Upper lobe of right lung (tissue), 1 donor: ENCODE results near the gene SLC7A6. TPM values are rescaled to one million over a fixed set of nuclear protein-coding genes. Genes with fewer than 3 reads are reported as not detected.

Experiments used
- ATAC-seq: fragments of 200-7000 bp; cut with Tn5 transposase; one replicate; pipeline ENCODE4 v1.9.1; 2020; ENCODE audit warnings: mild to moderate bottlenecking, moderate library complexity
- DNase-seq: peaks from one replicate; pipeline ENCODE4 v3.0.0-alpha.2; 2020
- H3K27ac ChIP-seq: fragments of 200-600 bp; one replicate; pipeline ENCODE4 v1.8.0; 2022
- H3K27me3 ChIP-seq: fragments of 200-600 bp; one replicate; pipeline ENCODE4 v1.8.0; 2022; ENCODE audit warnings: mild to moderate bottlenecking
- H3K36me3 ChIP-seq: fragments of 200-600 bp; one replicate; pipeline ENCODE4 v1.8.0; 2022
- H3K4me1 ChIP-seq: fragments of 200-600 bp; one replicate; pipeline ENCODE4 v1.8.0; 2022
- H3K4me3 ChIP-seq: fragments of 200-600 bp; one replicate; pipeline ENCODE4 v1.8.0; 2022; ENCODE audit warnings: mild to moderate bottlenecking
- H3K9me3 ChIP-seq: fragments of 200-600 bp; one replicate; pipeline ENCODE4 v1.8.0; 2022
- intact Hi-C: fragments of 100-400 bp; cut with DNase I; formaldehyde crosslinking; loops from one replicate; pipeline ENCODE4 v1.11.0; 2022
- total RNA-seq: library from RNA; stranded (reverse); fragmentation: NEBNext Ultra II Directional; extraction: Animal tissue kit (Norgen Biotek cat#: 25700); gene quantifications from one replicate; pipeline ENCODE4 v1.2.1, GENCODE V29; 2021
- TF ChIP-seq, protein P1 (sequence below): fragments of 200-600 bp; IDR thresholded peaks from one replicate; pipeline ENCODE4 v1.8.0; 2022; ENCODE audit warnings: antibody characterized with exemption
- donor health status: DM: no; HTN: yes; CAD: no; lungs with severe emphysema.

The SLC7A6 gene
- total RNA-seq, 1 donor from 2014 or later, result 61.9 TPM

DNA sequence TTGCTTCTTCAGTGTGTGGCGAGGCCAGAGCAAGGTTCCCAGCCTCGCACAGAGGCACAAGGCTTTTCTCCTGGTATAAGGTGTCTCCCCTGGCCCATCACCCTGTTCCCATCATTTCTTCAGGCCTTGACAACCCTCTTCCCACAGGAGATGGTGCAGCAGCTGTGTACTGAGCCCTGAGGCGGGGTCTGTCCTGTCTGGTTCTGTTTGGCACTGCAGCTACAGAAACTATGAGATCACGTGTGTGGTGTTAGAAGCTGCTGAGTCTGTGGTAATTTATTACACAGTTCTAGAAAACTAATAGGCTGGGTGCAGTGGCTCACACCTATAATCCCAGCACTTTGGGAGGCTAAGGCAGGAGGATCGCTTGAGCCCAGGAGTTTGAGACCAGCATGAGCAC lies 11.9 kb upstream of the SLC7A6 start:
- intact Hi-C loops, result no loop called here
- DNase-seq (no peak), ATAC-seq (no peak)
- H3K4me1 ChIP-seq, result peaks cover 5% of the 10 kb centered on the region
- TF ChIP-seq, protein P1, sequence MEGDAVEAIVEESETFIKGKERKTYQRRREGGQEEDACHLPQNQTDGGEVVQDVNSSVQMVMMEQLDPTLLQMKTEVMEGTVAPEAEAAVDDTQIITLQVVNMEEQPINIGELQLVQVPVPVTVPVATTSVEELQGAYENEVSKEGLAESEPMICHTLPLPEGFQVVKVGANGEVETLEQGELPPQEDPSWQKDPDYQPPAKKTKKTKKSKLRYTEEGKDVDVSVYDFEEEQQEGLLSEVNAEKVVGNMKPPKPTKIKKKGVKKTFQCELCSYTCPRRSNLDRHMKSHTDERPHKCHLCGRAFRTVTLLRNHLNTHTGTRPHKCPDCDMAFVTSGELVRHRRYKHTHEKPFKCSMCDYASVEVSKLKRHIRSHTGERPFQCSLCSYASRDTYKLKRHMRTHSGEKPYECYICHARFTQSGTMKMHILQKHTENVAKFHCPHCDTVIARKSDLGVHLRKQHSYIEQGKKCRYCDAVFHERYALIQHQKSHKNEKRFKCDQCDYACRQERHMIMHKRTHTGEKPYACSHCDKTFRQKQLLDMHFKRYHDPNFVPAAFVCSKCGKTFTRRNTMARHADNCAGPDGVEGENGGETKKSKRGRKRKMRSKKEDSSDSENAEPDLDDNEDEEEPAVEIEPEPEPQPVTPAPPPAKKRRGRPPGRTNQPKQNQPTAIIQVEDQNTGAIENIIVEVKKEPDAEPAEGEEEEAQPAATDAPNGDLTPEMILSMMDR, result no peak
- H3K9me3 ChIP-seq, result no peaks in the 10 kb centered on the region
- H3K27me3 ChIP-seq, result no peaks in the 10 kb centered on the region
- H3K27ac ChIP-seq, result no peak overlapping the region
- H3K36me3 ChIP-seq, result peaks cover 60% of the 10 kb centered on the region
- H3K4me3 ChIP-seq, result no peak overlapping the region

DNA sequence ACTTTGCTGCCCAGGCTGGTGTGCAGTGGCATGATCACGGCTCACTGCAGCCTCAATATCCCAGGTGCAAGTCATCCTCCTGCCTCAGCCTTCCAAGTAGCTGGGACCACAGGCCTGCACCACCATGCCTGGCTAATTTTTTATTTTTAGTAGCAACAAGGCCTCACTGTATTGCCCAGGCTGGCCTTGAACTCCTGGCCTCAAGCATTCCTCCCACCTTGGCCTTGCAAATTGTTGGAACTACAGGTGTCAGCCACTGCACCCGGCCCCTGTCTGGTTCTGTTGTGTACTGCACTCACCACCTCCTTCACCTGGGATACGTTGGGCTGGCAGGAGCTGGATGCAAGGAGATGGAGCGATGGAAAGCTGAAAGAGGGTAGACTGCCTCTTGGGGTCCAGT lies 10.6 kb upstream of the SLC7A6 start:
- intact Hi-C loops, result no loop called here
- H3K36me3 ChIP-seq, result peaks cover 60% of the 10 kb centered on the region

DNA sequence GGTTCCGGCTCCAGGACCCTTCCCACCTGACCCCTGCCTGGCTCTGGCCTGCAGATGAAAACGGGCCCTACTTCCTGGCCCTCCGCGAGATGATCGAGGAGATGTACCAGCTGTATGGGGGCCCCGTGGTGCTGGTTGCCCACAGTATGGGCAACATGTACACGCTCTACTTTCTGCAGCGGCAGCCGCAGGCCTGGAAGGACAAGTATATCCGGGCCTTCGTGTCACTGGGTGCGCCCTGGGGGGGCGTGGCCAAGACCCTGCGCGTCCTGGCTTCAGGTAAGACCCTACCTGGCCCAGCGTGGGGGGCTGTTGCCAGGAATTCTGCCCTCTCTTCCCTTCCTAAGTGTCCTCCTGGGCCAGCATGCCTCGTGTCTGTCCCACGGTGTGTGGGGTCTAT lies 8.6 kb upstream of the SLC7A6 start:
- H3K27ac ChIP-seq, result no peak overlapping the region
- ATAC-seq, result no peak

More for the DNA sequence above, 10.6 kb upstream of the SLC7A6 start:
- ATAC-seq, result no peak
- no peak for DNase-seq
- TF ChIP-seq, protein P1, result no peak
- Histone ChIP-seq H3K9me3 (no peaks in the 10 kb centered on the region), H3K27ac (no peak overlapping the region), H3K4me3 (no peak overlapping the region), H3K4me1 (no peaks in the 10 kb centered on the region), H3K27me3 (no peaks in the 10 kb centered on the region)

DNA sequence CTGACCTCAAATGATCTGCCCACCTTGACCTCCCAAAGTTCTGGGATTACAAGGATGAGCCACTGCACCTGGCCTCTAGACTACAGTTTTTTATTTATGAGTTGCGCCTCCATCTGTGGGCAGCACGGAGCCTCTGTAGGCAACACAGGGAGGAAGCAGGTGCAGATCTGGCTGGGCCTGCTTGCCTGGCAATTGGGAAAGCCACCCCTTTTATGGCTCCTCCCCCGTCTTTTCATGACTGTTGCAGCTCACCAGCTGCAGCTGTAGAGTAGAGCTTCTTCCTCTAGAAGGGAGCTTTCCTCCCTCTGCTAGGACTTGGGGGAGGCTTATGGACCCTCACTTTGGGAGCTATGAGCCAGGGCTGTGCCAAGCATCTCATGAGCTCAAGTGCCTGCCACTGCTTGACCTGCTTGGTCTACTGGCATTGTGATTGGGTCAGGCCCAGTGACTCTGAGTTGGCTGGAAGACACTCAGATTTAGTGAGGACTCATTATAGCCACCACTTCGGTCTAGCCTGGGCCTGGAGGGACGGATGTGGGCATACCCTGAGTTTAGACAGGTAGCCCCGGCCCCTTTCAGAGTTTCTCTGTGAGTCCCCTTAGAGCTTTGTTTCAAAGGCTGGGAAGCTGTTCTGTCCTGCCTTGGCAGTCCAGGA lies 6.9 kb upstream of the SLC7A6 start:
- intact Hi-C loops, result no loop called here
- ATAC-seq (peak; percentile 6), DNase-seq (no peak)
- no peaks in the 10 kb centered on the region for H3K9me3 ChIP-seq
- H3K27ac ChIP-seq, result peak overlapping the region; percentile 17
- H3K4me1 ChIP-seq, result no peaks in the 10 kb centered on the region
- TF ChIP-seq, protein P1, result no peak
- H3K27me3 ChIP-seq, result no peaks in the 10 kb centered on the region
- H3K4me3 ChIP-seq, result no peak overlapping the region
- peaks cover 48% of the 10 kb centered on the region for H3K36me3 ChIP-seq

More for the DNA sequence above, 8.6 kb upstream of the SLC7A6 start:
- TF ChIP-seq, protein P1, result no peak
- Histone ChIP-seq H3K9me3 (no peaks in the 10 kb centered on the region), H3K27me3 (no peaks in the 10 kb centered on the region), H3K4me1 (no peaks in the 10 kb centered on the region), H3K36me3 (peaks cover 63% of the 10 kb centered on the region), H3K4me3 (no peak overlapping the region)
- intact Hi-C loops, result no loop called here
- no peak for DNase-seq

DNA sequence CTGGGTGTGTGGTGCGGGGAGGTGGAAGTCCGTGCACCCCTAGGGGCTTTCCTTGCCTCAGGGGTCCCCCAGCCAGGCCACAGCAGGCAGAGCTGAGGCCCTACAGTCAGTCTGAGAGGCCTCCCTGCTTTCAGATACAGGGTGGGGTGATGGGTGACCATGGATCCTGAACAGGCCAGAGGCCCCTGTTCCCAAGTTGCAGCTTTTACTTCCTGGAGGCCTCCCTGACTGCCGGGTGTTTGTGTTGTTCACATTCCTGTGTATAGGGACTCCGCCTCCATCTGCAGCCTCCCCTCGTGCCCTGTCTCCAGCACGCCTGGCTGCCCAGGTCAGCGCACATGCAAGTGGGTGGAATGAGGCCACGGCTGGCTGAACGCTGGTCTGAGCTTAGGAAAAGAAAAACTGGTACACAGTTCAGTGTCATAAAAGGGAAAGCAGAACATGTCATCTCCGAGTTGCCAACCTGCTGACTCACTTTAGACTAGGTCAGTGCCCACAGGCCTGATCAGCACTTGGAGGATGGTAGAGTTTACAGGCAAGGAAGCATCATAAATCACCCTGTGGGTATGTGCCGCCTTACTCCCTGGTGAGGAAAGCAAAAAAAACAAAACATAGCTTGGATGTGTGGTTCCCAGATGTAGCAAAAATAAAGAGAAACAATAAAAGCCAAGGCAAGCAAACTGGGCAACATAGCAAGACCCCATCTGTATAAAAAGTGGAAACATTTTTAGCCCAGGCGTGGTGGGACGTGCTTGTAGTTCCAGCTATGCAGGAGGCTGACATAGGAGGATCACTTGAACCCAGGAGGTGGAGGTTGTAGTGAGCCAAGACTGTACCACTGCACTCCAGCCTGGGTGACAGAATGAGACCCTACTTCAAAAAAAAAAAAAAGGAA lies 6.2 kb upstream of the SLC7A6 start:
- Histone ChIP-seq H3K9me3 (no peaks in the 10 kb centered on the region), H3K4me3 (no peak overlapping the region), H3K36me3 (peaks cover 48% of the 10 kb centered on the region), H3K4me1 (no peaks in the 10 kb centered on the region), H3K27me3 (no peaks in the 10 kb centered on the region), H3K27ac (peak overlapping the region; percentile 17)
- TF ChIP-seq, protein P1, result no peak
- intact Hi-C loops, result no loop called here
- DNase-seq (peak; percentile 76), ATAC-seq (peak; percentile 72)
